IPS DF 6.9 (cell line): ENCODE measurements around the gene PRR5L.

Experiments used
- DNase-seq: peaks from one replicate; pipeline ENCODE4 v3.0.0-alpha.2; 2013; ENCODE audit warnings: low read depth, low spot score
- H3K27ac ChIP-seq: one replicate; pipeline ENCODE4 v1.5.1; 2013; ENCODE audit warnings: low read length, control low read depth
- H3K27me3 ChIP-seq: 2 replicates; pipeline ENCODE4 v1.6.1; 2013; ENCODE audit warnings: mild to moderate bottlenecking, low read length; ENCODE audit not compliant: control insufficient read depth, insufficient read depth
- H3K36me3 ChIP-seq: 2 replicates; pipeline ENCODE4 v1.6.1; 2013; ENCODE audit warnings: low read length; ENCODE audit not compliant: control insufficient read depth, insufficient read depth
- H3K4me1 ChIP-seq: 2 replicates; pipeline ENCODE4 v1.6.1; 2013; ENCODE audit warnings: low read length; ENCODE audit not compliant: control insufficient read depth, insufficient read depth
- H3K4me3 ChIP-seq: 2 replicates; pipeline ENCODE4 v1.5.1; 2013; ENCODE audit warnings: mild to moderate bottlenecking, low read length
- H3K9me3 ChIP-seq: 2 replicates; pipeline ENCODE4 v1.6.1; 2013; ENCODE audit warnings: low read length, inconsistent platforms; ENCODE audit not compliant: control insufficient read depth, insufficient read depth
- WGBS: extraction: QIAGEN DNeasy Blood & Tissue Kit; methylation state at CpG from one replicate; pipeline ENCODE4 v1.1.7; 2013; ENCODE audit warnings: mixed read lengths, missing lambda C conversion rate; ENCODE audit not compliant: insufficient read length, insufficient coverage; 5-methylcytosine and 5-hydroxymethylcytosine counted together

Gene PRR5L

GRCh38 chr11:36388951-36389350 lies 92.9 kb downstream of the PRR5L start:
- Histone ChIP-seq H3K36me3 (no peaks in the 10 kb centered on the region), H3K27me3 (no peaks in the 10 kb centered on the region), H3K9me3 (no peaks in the 10 kb centered on the region), H3K4me1 (peaks cover 2% of the 10 kb centered on the region; the same call in 1 of the 2 replicates), H3K27ac (no peak overlapping the region), H3K4me3 (no peak overlapping the region)
- no CpG with 5 or more reads among the region's 7 CpGs for WGBS
- no peak for DNase-seq

- no peak overlapping the region for H3K27ac ChIP-seq
- H3K4me1 ChIP-seq: peaks cover 2% of the 10 kb centered on the region; the same call in 1 of the 2 replicates
- H3K27me3 ChIP-seq: no peaks in the 10 kb centered on the region
- no peaks in the 10 kb centered on the region for H3K9me3 ChIP-seq
- no CpG with 5 or more reads among the region's 4 CpGs for WGBS
- no peaks in the 10 kb centered on the region for H3K36me3 ChIP-seq
- H3K4me3 ChIP-seq: no peak overlapping the region
- DNase-seq: no peak
These were observed 93.7 kb downstream of the PRR5L start for GRCh38 chr11:36389811-36390210.

DNA sequence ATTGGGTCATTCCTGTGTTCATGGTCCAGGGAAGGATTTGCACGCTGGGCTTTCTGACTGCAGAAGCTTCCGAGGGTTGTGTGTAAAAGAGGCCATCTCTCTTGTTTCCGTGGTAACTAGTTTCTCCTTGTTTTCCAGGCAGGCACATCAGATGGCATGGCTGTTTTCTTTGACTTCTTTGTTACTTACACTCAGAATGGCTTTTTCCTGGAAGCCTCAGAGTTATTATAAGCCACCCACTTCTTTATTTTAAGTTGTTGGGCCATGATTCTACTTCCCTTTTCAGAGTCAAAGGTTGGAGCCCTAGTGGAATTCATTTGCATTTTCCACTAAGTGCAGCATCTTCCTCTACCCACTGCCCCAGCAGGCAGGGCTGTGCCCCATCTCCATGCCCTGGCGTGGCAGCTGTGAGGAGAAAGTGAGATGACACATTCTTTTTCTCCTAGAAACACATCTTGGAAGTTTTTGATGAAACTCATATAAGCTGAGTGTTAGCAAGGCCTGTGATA lies 94.9 kb downstream of the PRR5L start:
- Histone ChIP-seq H3K27me3 (no peaks in the 10 kb centered on the region), H3K9me3 (no peaks in the 10 kb centered on the region), H3K4me3 (no peak overlapping the region), H3K4me1 (peaks cover 2% of the 10 kb centered on the region; the same call in 1 of the 2 replicates), H3K27ac (no peak overlapping the region), H3K36me3 (no peaks in the 10 kb centered on the region)
- no CpG with 5 or more reads among the region's 4 CpGs for WGBS
- DNase-seq: no peak

DNA sequence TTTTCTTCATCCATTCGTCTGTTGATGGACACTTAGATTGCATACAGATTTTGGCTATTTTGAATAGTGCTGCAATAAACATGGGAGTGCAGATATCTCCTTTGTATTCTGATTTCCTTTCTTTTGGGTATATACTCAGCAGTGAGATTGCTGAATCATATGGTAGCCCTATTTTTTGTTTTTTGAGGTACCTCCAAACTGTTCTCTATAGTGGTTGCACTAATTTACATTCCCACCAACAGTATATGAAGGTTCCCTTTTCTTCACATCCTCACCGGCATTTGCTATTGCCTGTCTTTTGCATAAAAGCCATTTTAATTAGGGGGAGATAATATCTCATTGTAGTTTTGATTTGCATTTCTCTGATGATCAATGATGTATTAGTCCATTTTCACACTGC lies 96.1 kb downstream of the PRR5L start:
- peaks cover 2% of the 10 kb centered on the region; the same call in 1 of the 2 replicates for H3K4me1 ChIP-seq
- H3K27me3 ChIP-seq: no peaks in the 10 kb centered on the region
- H3K27ac ChIP-seq: no peak overlapping the region
- no peak overlapping the region for H3K4me3 ChIP-seq
- no peaks in the 10 kb centered on the region for H3K9me3 ChIP-seq
- DNase-seq: no peak
- H3K36me3 ChIP-seq: no peaks in the 10 kb centered on the region
- WGBS: no CpG with 5 or more reads among the region's 2 CpGs

GRCh38 chr11:36394056-36394455 lies 98.0 kb downstream of the PRR5L start:
- Histone ChIP-seq H3K4me3 (no peak overlapping the region), H3K36me3 (no peaks in the 10 kb centered on the region), H3K27ac (no peak overlapping the region), H3K27me3 (no peaks in the 10 kb centered on the region), H3K4me1 (peaks cover 2% of the 10 kb centered on the region; the same call in 1 of the 2 replicates), H3K9me3 (no peaks in the 10 kb centered on the region)
- WGBS: no CpG with 5 or more reads among the region's 2 CpGs
- DNase-seq: no peak

- Histone ChIP-seq H3K9me3 (no peaks in the 10 kb centered on the region), H3K27ac (no peak overlapping the region), H3K4me1 (peaks cover 2% of the 10 kb centered on the region; the same call in 1 of the 2 replicates), H3K27me3 (no peaks in the 10 kb centered on the region), H3K4me3 (no peak overlapping the region), H3K36me3 (no peaks in the 10 kb centered on the region)
- no peak for DNase-seq
- no CpG with 5 or more reads among the region's 3 CpGs for WGBS
These were observed 98.8 kb downstream of the PRR5L start for GRCh38 chr11:36394926-36395325.

- no peak for DNase-seq
- no peak overlapping the region for H3K4me3 ChIP-seq
- H3K4me1 ChIP-seq: peaks cover 1% of the 10 kb centered on the region; the same call in 1 of the 2 replicates
- no CpG with 5 or more reads among the region's 11 CpGs for WGBS
- H3K27me3 ChIP-seq: no peaks in the 10 kb centered on the region
- H3K9me3 ChIP-seq: no peaks in the 10 kb centered on the region
- no peaks in the 10 kb centered on the region for H3K36me3 ChIP-seq
- no peak overlapping the region for H3K27ac ChIP-seq
These were observed 100.1 kb downstream of the PRR5L start for GRCh38 chr11:36395978-36396736.

GRCh38 chr11:36398231-36398953 lies 102.3 kb downstream of the PRR5L start:
- no peaks in the 10 kb centered on the region for H3K36me3 ChIP-seq
- WGBS: no CpG with 5 or more reads among the region's 21 CpGs
- no peaks in the 10 kb centered on the region for H3K9me3 ChIP-seq
- DNase-seq: no peak
- no peaks in the 10 kb centered on the region for H3K4me1 ChIP-seq
- H3K4me3 ChIP-seq: no peak overlapping the region
- no peak overlapping the region for H3K27ac ChIP-seq
- no peaks in the 10 kb centered on the region for H3K27me3 ChIP-seq

- Histone ChIP-seq H3K27me3 (no peaks in the 10 kb centered on the region), H3K27ac (no peak overlapping the region), H3K4me1 (no peaks in the 10 kb centered on the region), H3K36me3 (no peaks in the 10 kb centered on the region), H3K9me3 (no peaks in the 10 kb centered on the region), H3K4me3 (no peak overlapping the region)
- no peak for DNase-seq
- no CpG with 5 or more reads among the region's 4 CpGs for WGBS
These were observed 103.1 kb downstream of the PRR5L start for GRCh38 chr11:36399236-36399635.

DNA sequence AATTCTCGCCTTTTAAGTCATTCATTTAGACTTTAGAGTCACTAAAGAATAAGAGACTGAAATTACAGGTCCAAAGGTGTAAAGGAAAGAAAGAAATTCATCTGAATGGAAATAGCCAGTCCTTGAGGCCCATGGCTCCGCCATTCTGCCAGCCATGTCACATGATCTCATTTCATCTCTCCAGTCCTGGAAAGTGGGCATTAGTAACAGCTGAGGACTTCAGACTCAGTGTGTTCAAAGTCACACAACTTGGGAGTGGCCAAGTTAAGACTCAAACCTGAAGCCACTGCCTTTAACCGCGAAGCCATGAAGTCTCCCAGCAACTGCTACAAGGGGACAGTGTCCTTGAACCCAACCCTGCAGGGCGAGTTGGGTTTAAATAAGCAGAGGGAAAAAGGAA lies 103.7 kb downstream of the PRR5L start:
- Histone ChIP-seq H3K36me3 (no peaks in the 10 kb centered on the region), H3K27ac (no peak overlapping the region), H3K4me3 (no peak overlapping the region), H3K4me1 (no peaks in the 10 kb centered on the region), H3K9me3 (no peaks in the 10 kb centered on the region), H3K27me3 (no peaks in the 10 kb centered on the region)
- DNase-seq: no peak
- WGBS: no CpG with 5 or more reads among the region's 5 CpGs
